HepG2 (cell line): ENCODE results near the gene C1orf226. TPM values are rescaled to one million over a fixed set of nuclear protein-coding genes. Genes with fewer than 3 reads are reported as not detected.

Experiments used
- ATAC-seq: fragments of 200-7000 bp; cut with Tn5 transposase; 3 replicates; pipeline ENCODE4 v1.9.1; 2020; ENCODE audit warnings: mild to moderate bottlenecking, moderate library complexity
- BruUV-seq: library from RNA; stranded (reverse); fragments of 400-500 nt; replicated peaks from 2 replicates; lab custom pipeline; 2021; lab: Mats Ljungman, UMichigan
- CTCF ChIA-PET: fragments of 300-600 bp; formaldehyde crosslinking; extraction: SDS; loops from one replicate; lab custom pipeline; 2021; ENCODE audit warnings: low total read pairs, inconsistent platforms, low intra/inter-chr PET ratio; lab: Yijun Ruan, JAX
- POLR2A ChIA-PET: fragments of 350-600 bp; sonication (Branson Sonifier 250); formaldehyde crosslinking; loops from one replicate; lab custom pipeline; 2020; ENCODE audit warnings: antibody characterized with exemption, inconsistent platforms; lab: Yijun Ruan, JAX
- DNase-seq: peaks from one replicate; pipeline ENCODE4 v3.0.0-alpha.2; 2015; ENCODE audit warnings: low spot score
- FAIRE-seq: peaks from 3 replicates; lab custom pipeline; 2011; peaks lifted over from hg19 to GRCh38; lab: Jason Lieb, UNC
- H2AFZ ChIP-seq: one replicate; pipeline ENCODE4 v1.6.1; 2011; ENCODE audit warnings: low read length, inconsistent platforms
- H3K27ac ChIP-seq: fragments of 300-600 bp; 3 replicates; pipeline ENCODE4 v1.8.0; 2011; ENCODE audit warnings: mixed run types, mild to moderate bottlenecking, mixed read lengths, low read length, inconsistent platforms; ENCODE audit not compliant: insufficient read depth; ENCODE audit errors: extremely low read length
- H3K27me3 ChIP-seq, 2 experiments: fragments of 200-600 bp in 1 of 2; 2 replicates in 1 of 2; 3 replicates in 1 of 2; pipeline versions ENCODE4 v1.6.0 to v1.8.0; 2011; ENCODE audit warnings: low read length in 2 of 2, mild to moderate bottlenecking in 2 of 2, moderate library complexity in 2 of 2, inconsistent platforms in 1 of 2; ENCODE audit not compliant: insufficient read depth in 2 of 2, control insufficient read depth in 1 of 2
- H3K36me3 ChIP-seq, 2 experiments: fragments of 200-600 bp in 1 of 2; replicated peaks in 1 of 2; 2 replicates in 1 of 2; 3 replicates in 1 of 2; pipeline versions ENCODE4 v1.5.1 to v1.8.0; 2011; ENCODE audit warnings: low read length in 2 of 2, inconsistent platforms in 1 of 2; ENCODE audit not compliant: insufficient read depth in 2 of 2, control insufficient read depth in 1 of 2
- H3K4me1 ChIP-seq: 2 replicates; pipeline ENCODE4 v1.5.1; 2012; ENCODE audit warnings: low read length, inconsistent platforms; ENCODE audit not compliant: insufficient read depth
- H3K4me2 ChIP-seq: 2 replicates; pipeline ENCODE4 v1.6.0; 2011; ENCODE audit warnings: low read depth, low read length, inconsistent platforms
- H3K4me3 ChIP-seq, 3 experiments: fragments of 200-600 bp in 1 of 3; sonication (generic), shearing (Covaris generic) in 1 of 3; replicated peaks in 1 of 3; 2 replicates each; pipeline ENCODE4 v1.5.1; 2011 to 2016; ENCODE audit warnings: low read length in 3 of 3, inconsistent platforms in 2 of 3, low read depth in 2 of 3, mild to moderate bottlenecking in 2 of 3, control low read depth in 1 of 3, mixed read lengths in 1 of 3; ENCODE audit not compliant: insufficient read depth in 1 of 3
- H3K79me2 ChIP-seq: one replicate; pipeline ENCODE4 v1.6.1; 2011; ENCODE audit warnings: low read length, inconsistent platforms; ENCODE audit not compliant: insufficient read depth
- H3K9ac ChIP-seq: 2 replicates; pipeline ENCODE4 v1.6.0; 2011; ENCODE audit warnings: mild to moderate bottlenecking, low read depth, low read length, inconsistent platforms; ENCODE audit not compliant: insufficient read depth
- H3K9me3 ChIP-seq: 2 replicates; pipeline ENCODE4 v1.5.1; 2012; ENCODE audit warnings: mild to moderate bottlenecking, low read length
- H4K20me1 ChIP-seq: 2 replicates; pipeline ENCODE4 v1.6.0; 2011; ENCODE audit warnings: inconsistent platforms, mild to moderate bottlenecking, low read length, moderate library complexity; ENCODE audit not compliant: insufficient read depth
- AKNA ChIP-seq: sonication (generic); formaldehyde crosslinking; IDR thresholded peaks from 2 replicates; pipeline ENCODE4 v1.4.0; 2020; ENCODE audit warnings: missing genetic modification reagents, borderline replicate concordance
- KLF11 ChIP-seq: IDR thresholded peaks from 2 replicates; pipeline ENCODE4 v1.6.1; 2016; ENCODE audit warnings: missing compliant biosample characterization
- KMT2B ChIP-seq: IDR thresholded peaks from 2 replicates; pipeline ENCODE4 v1.6.1; 2016; ENCODE audit warnings: missing genetic modification reagents, missing compliant biosample characterization
- YEATS4 ChIP-seq: sonication (generic); formaldehyde crosslinking; IDR thresholded peaks from 2 replicates; pipeline ENCODE4 v1.4.0; 2020; ENCODE audit warnings: missing genetic modification reagents, borderline replicate concordance
- ZBTB2 ChIP-seq: sonication (generic); formaldehyde crosslinking; IDR thresholded peaks from 2 replicates; pipeline ENCODE4 v1.8.0; 2022; ENCODE audit warnings: low read depth, missing genetic modification reagents
- ZFY ChIP-seq: sonication (generic); formaldehyde crosslinking; IDR thresholded peaks from 2 replicates; pipeline ENCODE4 v1.4.0; 2020; ENCODE audit warnings: missing genetic modification reagents
- ZMAT5 ChIP-seq: sonication (generic); formaldehyde crosslinking; IDR thresholded peaks from 2 replicates; pipeline ENCODE4 v1.5.0; 2020; ENCODE audit warnings: mild to moderate bottlenecking, low read depth, missing genetic modification reagents, borderline replicate concordance
- ZNF251 ChIP-seq: sonication (generic); formaldehyde crosslinking; IDR thresholded peaks from 2 replicates; pipeline ENCODE4 v1.9.0; 2021; ENCODE audit warnings: mild to moderate bottlenecking, missing genetic modification reagents
- ZNF510 ChIP-seq: sonication (generic); formaldehyde crosslinking; IDR thresholded peaks from 2 replicates; pipeline ENCODE4 v1.4.0; 2020; ENCODE audit warnings: low read depth, mild to moderate bottlenecking, missing genetic modification reagents
- ZNF777 ChIP-seq: sonication (generic); formaldehyde crosslinking; IDR thresholded peaks from 2 replicates; pipeline ENCODE4 v1.4.0; 2020; ENCODE audit warnings: missing genetic modification reagents
- ZSCAN29 ChIP-seq: sonication (generic); formaldehyde crosslinking; conservative IDR thresholded peaks from 2 replicates; pipeline ENCODE4 v1.4.0; 2020; ENCODE audit warnings: mild to moderate bottlenecking, missing genetic modification reagents
- WGBS: methylation state at CpG from one replicate; pipeline ENCODE4 v1.1.6; 2017; ENCODE audit warnings: low lambda C conversion rate; 5-methylcytosine and 5-hydroxymethylcytosine counted together
- in situ Hi-C: cut with HindIII; loops from 2 replicates; pipeline ENCODE4 v1.10.0; 2017; ENCODE audit warnings: low pct_unique_long_range_greater_than_20kb; ENCODE audit not compliant: extremely low pct_ligation_motif_present
- intact Hi-C: fragments of 100-400 bp; cut with micrococcal nuclease; formaldehyde crosslinking; loops from one replicate; pipeline ENCODE4 v1.10.0; 2022; ENCODE audit not compliant: unreplicated experiment
- polyA plus RNA-seq, 8 experiments: library from polyadenylated mRNA; depleted of rRNA in 3 of 8; stranded (reverse) in 7 of 8; unstranded in 1 of 8; fragments of >200 nt; fragmentation: Illumina TruSeq in 4 of 8; extraction: Trizol in 4 of 8; gene quantifications; 2 replicates each; pipeline versions ENCODE4 v1.2.1 to v1.2.3, GENCODE V29; 2011 to 2016; ENCODE audit warnings: low read depth in 4 of 8, missing spikeins in 1 of 8, mixed read lengths in 1 of 8; ENCODE audit not compliant: insufficient read depth in 1 of 8
- total RNA-seq, 5 experiments: library from RNA; depleted of rRNA; stranded (reverse); fragments of >200 nt; fragmentation: Illumina TruSeq; extraction: Trizol; gene quantifications; 2 replicates each; pipeline ENCODE4 v1.2.3, GENCODE V29; 2016; ENCODE audit warnings: low read depth in 1 of 5

Gene C1orf226
- total and polyA plus RNA-seq, 2 of the 13 experiments (the other 11 are each of a cell fraction or from before 2014, with no cell fraction given): 4.7 to 4.9 TPM

- BruUV-seq: no TSS peak
- H3K4me3 ChIP-seq: no peak overlapping the region
- in situ Hi-C loops: no loop called here
- H3K4me1 ChIP-seq: no peaks in the 10 kb centered on the region
- WGBS: 100% methylated on average over 2 of the region's 6 CpGs
- no peak overlapping the region for H3K9ac ChIP-seq
- no peaks in the 10 kb centered on the region for H3K9me3 ChIP-seq
- no peak overlapping the region for H3K27ac ChIP-seq
- no peaks in the 10 kb centered on the region for H3K27me3 ChIP-seq
- POLR2A ChIA-PET: no interaction called here
- TF ChIP-seq KMT2B (CRISPR knock-in tag) (no peak), ZNF251 (CRISPR knock-in tag) (no peak), ZBTB2 (no peak), ZSCAN29 (no peak), ZNF510 (CRISPR knock-in tag) (no peak), KLF11 (CRISPR knock-in tag) (no peak), ZNF777 (CRISPR knock-in tag) (no peak), ZFY (CRISPR knock-in tag) (no peak), AKNA (CRISPR knock-in tag) (no peak), ZMAT5 (CRISPR knock-in tag) (no peak), YEATS4 (CRISPR knock-in tag) (no peak)
- peaks cover 4 to 7% of the 10 kb centered on the region in 2 experiments; a peak in 4 of 5 replicates for H3K36me3 ChIP-seq
- no peaks in the 10 kb centered on the region for H3K79me2 ChIP-seq
- no peaks in the 10 kb centered on the region for H4K20me1 ChIP-seq
- CTCF ChIA-PET: no interaction called here
- DNase-seq (no peak), ATAC-seq (no peak), FAIRE-seq (no peak)
- H3K4me2 ChIP-seq: no peak overlapping the region
- intact Hi-C loops: no loop called here
- no peak overlapping the region for H2AFZ ChIP-seq
These were observed 1.6 kb downstream of the C1orf226 start for GRCh38 chr1:162383091-162383490.
